Mesendoderm (in vitro differentiated cells): Measurements from ENCODE around the gene GPHN.
"Not testable (repeated sequence)": the region's sequence is repeated elsewhere in the genome, so short reads cannot be mapped to it uniquely, and the experiment has no call there.

ENCODE experiments used
- DNase-seq: peaks from one replicate; pipeline ENCODE4 v3.0.0; 2013
- H2AK5ac ChIP-seq: 2 replicates; pipeline ENCODE4 v1.6.1; 2013; ENCODE audit warnings: low read length, inconsistent platforms
- H2BK120ac ChIP-seq: 2 replicates; pipeline ENCODE4 v1.6.1; 2013; ENCODE audit warnings: low read depth, mild to moderate bottlenecking, low read length, moderate library complexity, mixed read lengths
- H2BK15ac ChIP-seq: replicated peaks from 2 replicates; pipeline ENCODE4 v1.6.1; 2013; ENCODE audit warnings: low read depth, mild to moderate bottlenecking, moderate library complexity
- H2BK5ac ChIP-seq: 2 replicates; pipeline ENCODE4 v1.6.1; 2013; ENCODE audit warnings: low read length, inconsistent platforms
- H3K18ac ChIP-seq: 2 replicates; pipeline ENCODE4 v1.6.1; 2013; ENCODE audit warnings: mild to moderate bottlenecking, low read length, mixed read lengths
- H3K23ac ChIP-seq: one replicate; pipeline ENCODE4 v1.6.1; 2013; ENCODE audit warnings: low read length
- H3K27ac ChIP-seq: 2 replicates; pipeline ENCODE4 v1.5.1; 2013; ENCODE audit warnings: low read depth, mild to moderate bottlenecking, inconsistent platforms, low read length, moderate library complexity
- H3K27me3 ChIP-seq: 2 replicates; pipeline ENCODE4 v1.6.1; 2013; ENCODE audit warnings: low read length, control low read depth, mild to moderate bottlenecking, inconsistent platforms; ENCODE audit not compliant: insufficient read depth, poor library complexity
- H3K36me3 ChIP-seq: 2 replicates; pipeline ENCODE4 v1.6.1; 2013; ENCODE audit warnings: low read length, inconsistent platforms; ENCODE audit not compliant: control insufficient read depth, insufficient read depth
- H3K4ac ChIP-seq: one replicate; pipeline ENCODE4 v1.6.1; 2013; ENCODE audit warnings: low read depth, mild to moderate bottlenecking, low read length, moderate library complexity
- H3K4me1 ChIP-seq: 2 replicates; pipeline ENCODE4 v1.6.1; 2013; ENCODE audit warnings: low read depth, low read length, inconsistent platforms; ENCODE audit not compliant: control insufficient read depth
- H3K4me2 ChIP-seq: 2 replicates; pipeline ENCODE4 v1.6.1; 2013; ENCODE audit warnings: low read length
- H3K4me3 ChIP-seq: 2 replicates; pipeline ENCODE4 v1.5.1; 2013; ENCODE audit warnings: mild to moderate bottlenecking, low read length
- H3K56ac ChIP-seq: one replicate; pipeline ENCODE4 v1.6.1; 2013; ENCODE audit warnings: low read length
- H3K79me1 ChIP-seq: 2 replicates; pipeline ENCODE4 v1.6.1; 2013; ENCODE audit warnings: low read length, inconsistent platforms
- H3K79me2 ChIP-seq: 2 replicates; pipeline ENCODE4 v1.6.1; 2013; ENCODE audit warnings: mild to moderate bottlenecking, low read length; ENCODE audit not compliant: control insufficient read depth, insufficient read depth
- H3K9ac ChIP-seq: 2 replicates; pipeline ENCODE4 v1.6.1; 2013; ENCODE audit warnings: low read length, inconsistent platforms
- H4K5ac ChIP-seq: one replicate; pipeline ENCODE4 v1.6.1; 2013; ENCODE audit warnings: low read length
- H4K8ac ChIP-seq: one replicate; pipeline ENCODE4 v1.6.1; 2013; ENCODE audit warnings: low read depth, mild to moderate bottlenecking, control low read depth, low read length, moderate library complexity
- WGBS: extraction: QIAGEN DNeasy Blood & Tissue Kit; methylation state at CpG from one replicate; pipeline ENCODE4 v1.1.7; 2013; ENCODE audit warnings: low lambda C conversion rate, missing lambda C conversion rate; ENCODE audit not compliant: insufficient coverage; ENCODE audit errors: extremely low coverage; 5-methylcytosine and 5-hydroxymethylcytosine counted together

GPHN gene

GRCh38 chr14:66543996-66544395 lies 36.0 kb downstream of the GPHN start:
- no CpG with 5 or more reads among the region's 2 CpGs for WGBS

GRCh38 chr14:66545191-66545590 lies 37.2 kb downstream of the GPHN start:
- not testable (repeated sequence) for H3K79me1 ChIP-seq, H3K27ac ChIP-seq, H3K36me3 ChIP-seq, H4K5ac ChIP-seq, DNase-seq, H3K18ac ChIP-seq, H2AK5ac ChIP-seq, H2BK5ac ChIP-seq, H2BK15ac ChIP-seq, H3K4ac ChIP-seq, H3K9ac ChIP-seq, H3K4me2 ChIP-seq, H3K79me2 ChIP-seq, H3K27me3 ChIP-seq, H4K8ac ChIP-seq, H3K4me3 ChIP-seq, H3K4me1 ChIP-seq, H3K56ac ChIP-seq, H2BK120ac ChIP-seq, H3K23ac ChIP-seq
- WGBS = no CpG with 5 or more reads among the region's 32 CpGs

More at GRCh38 chr14:66543996-66544395, 36.0 kb downstream of the GPHN start:
- Histone ChIP-seq H2BK15ac (no peak overlapping the region), H3K79me1 (no peaks in the 10 kb centered on the region), H3K4me2 (no peak overlapping the region), H3K4me1 (no peaks in the 10 kb centered on the region), H2BK5ac (no peak overlapping the region), H3K18ac (no peak overlapping the region), H3K4ac (no peak overlapping the region), H3K36me3 (no peaks in the 10 kb centered on the region), H3K27ac (no peak overlapping the region), H3K9ac (no peak overlapping the region), H3K79me2 (no peaks in the 10 kb centered on the region), H3K4me3 (no peak overlapping the region), H4K5ac (no peak overlapping the region), H3K23ac (no peak overlapping the region), H3K56ac (no peak overlapping the region), H3K27me3 (no peaks in the 10 kb centered on the region), H4K8ac (no peak overlapping the region), H2BK120ac (no peak overlapping the region), H2AK5ac (no peak overlapping the region)
- DNase-seq = no peak

GRCh38 chr14:66545751-66546150 lies 37.8 kb downstream of the GPHN start:
- no CpG with 5 or more reads among the region's 32 CpGs for WGBS
- not testable (repeated sequence) for H3K4me1 ChIP-seq, H2AK5ac ChIP-seq, H3K4ac ChIP-seq, DNase-seq, H3K23ac ChIP-seq, H4K5ac ChIP-seq, H3K56ac ChIP-seq, H3K4me2 ChIP-seq, H3K36me3 ChIP-seq, H2BK15ac ChIP-seq, H3K4me3 ChIP-seq, H2BK120ac ChIP-seq, H3K18ac ChIP-seq, H3K27ac ChIP-seq, H2BK5ac ChIP-seq, H3K79me1 ChIP-seq, H3K27me3 ChIP-seq, H4K8ac ChIP-seq, H3K79me2 ChIP-seq, H3K9ac ChIP-seq

- Histone ChIP-seq H3K4me3 (no peak overlapping the region), H3K27ac (no peak overlapping the region)
Observed at GRCh38 chr14:66563731-66564130, 55.8 kb downstream of the GPHN start.

GRCh38 chr14:66568220-66568619 lies 60.3 kb downstream of the GPHN start:
- no peak overlapping the region for H2AK5ac ChIP-seq
- no peaks in the 10 kb centered on the region for H3K27me3 ChIP-seq
- no peak overlapping the region for H2BK15ac ChIP-seq
- no peak overlapping the region for H2BK5ac ChIP-seq
- H3K79me1 ChIP-seq = no peaks in the 10 kb centered on the region
- H3K4ac ChIP-seq = no peak overlapping the region
- H3K18ac ChIP-seq = no peak overlapping the region
- H2BK120ac ChIP-seq = no peak overlapping the region
- H3K4me1 ChIP-seq = no peaks in the 10 kb centered on the region
- no peak overlapping the region for H3K4me3 ChIP-seq
- no peak overlapping the region for H3K23ac ChIP-seq
- H4K5ac ChIP-seq = no peak overlapping the region
- no peak overlapping the region for H3K4me2 ChIP-seq
- H3K9ac ChIP-seq = no peak overlapping the region
- H3K27ac ChIP-seq = no peak overlapping the region
- no peaks in the 10 kb centered on the region for H3K79me2 ChIP-seq
- no CpG with 5 or more reads among the region's 2 CpGs for WGBS
- no peak for DNase-seq
- H4K8ac ChIP-seq = no peak overlapping the region
- no peaks in the 10 kb centered on the region for H3K36me3 ChIP-seq
- H3K56ac ChIP-seq = no peak overlapping the region

More at GRCh38 chr14:66563731-66564130, 55.8 kb downstream of the GPHN start:
- WGBS = no CpG with 5 or more reads among the region's 2 CpGs
- no peak overlapping the region for H2BK120ac ChIP-seq
- no peak overlapping the region for H3K9ac ChIP-seq
- H3K27me3 ChIP-seq = no peaks in the 10 kb centered on the region
- H3K23ac ChIP-seq = no peak overlapping the region
- no peak overlapping the region for H2BK15ac ChIP-seq
- H3K79me1 ChIP-seq = no peaks in the 10 kb centered on the region
- no peaks in the 10 kb centered on the region for H3K36me3 ChIP-seq
- H3K4me1 ChIP-seq = no peaks in the 10 kb centered on the region
- H3K56ac ChIP-seq = no peak overlapping the region
- no peak overlapping the region for H2BK5ac ChIP-seq
- H2AK5ac ChIP-seq = no peak overlapping the region
- H4K8ac ChIP-seq = no peak overlapping the region
- no peak overlapping the region for H3K4me2 ChIP-seq
- no peak overlapping the region for H3K4ac ChIP-seq
- no peak overlapping the region for H3K18ac ChIP-seq
- no peaks in the 10 kb centered on the region for H3K79me2 ChIP-seq
- no peak overlapping the region for H4K5ac ChIP-seq
- DNase-seq = no peak

- WGBS = no CpG with 5 or more reads among the region's 1 CpG
Observed at GRCh38 chr14:66572826-66573225, 64.9 kb downstream of the GPHN start.

More at GRCh38 chr14:66572826-66573225, 64.9 kb downstream of the GPHN start:
- H3K79me2 ChIP-seq = peaks cover 2% of the 10 kb centered on the region
- no peaks in the 10 kb centered on the region for H3K27me3 ChIP-seq
- no peaks in the 10 kb centered on the region for H3K36me3 ChIP-seq
- H3K4me3 ChIP-seq = no peak overlapping the region
- no peak overlapping the region for H3K4ac ChIP-seq
- H4K5ac ChIP-seq = no peak overlapping the region
- H3K23ac ChIP-seq = no peak overlapping the region
- H2BK15ac ChIP-seq = no peak overlapping the region
- peaks cover 2% of the 10 kb centered on the region for H3K79me1 ChIP-seq
- H3K18ac ChIP-seq = no peak overlapping the region
- no peak overlapping the region for H4K8ac ChIP-seq
- H2AK5ac ChIP-seq = no peak overlapping the region
- H3K4me2 ChIP-seq = no peak overlapping the region
- no peak overlapping the region for H2BK5ac ChIP-seq
- H2BK120ac ChIP-seq = no peak overlapping the region
- H3K56ac ChIP-seq = no peak overlapping the region
- H3K4me1 ChIP-seq = no peaks in the 10 kb centered on the region
- DNase-seq = no peak
- H3K9ac ChIP-seq = no peak overlapping the region
- no peak overlapping the region for H3K27ac ChIP-seq
